Endothelial cell of umbilical vein (primary cell): ENCODE results near the gene CLIP1. TPM values are rescaled to one million over a fixed set of nuclear protein-coding genes. Genes with fewer than 3 reads are reported as not detected.

Experiments
- BruUV-seq: library from RNA; stranded (reverse); fragments of 400-500 nt; replicated peaks from 2 replicates; lab custom pipeline; 2021; lab: Mats Ljungman, UMichigan
- CTCF ChIA-PET: fragments of 300-600, 350-600 bp; sonication (Branson Sonifier 250); formaldehyde crosslinking; loops from one replicate; lab custom pipeline; 2021; ENCODE audit warnings: antibody characterized with exemption, inconsistent platforms; lab: Charles Lee
- POLR2A ChIA-PET: fragments of 300-600, 350-600 bp; sonication (Branson Sonifier 250); formaldehyde crosslinking; loops from one replicate; lab custom pipeline; 2021; ENCODE audit warnings: antibody characterized with exemption, inconsistent platforms; lab: Charles Lee
- DNase-seq: peaks from one replicate; pipeline ENCODE4 v3.0.0-alpha.2; 2011; ENCODE audit warnings: low read depth, low spot score
- FAIRE-seq: peaks from 2 replicates; lab custom pipeline; 2011; peaks lifted over from hg19 to GRCh38; lab: Jason Lieb, UNC
- H2AFZ ChIP-seq: 2 replicates; pipeline ENCODE4 v1.6.0; 2012; ENCODE audit warnings: low read depth, low read length, control low read depth, inconsistent platforms
- H3K27ac ChIP-seq: 2 replicates; pipeline ENCODE4 v1.5.1; 2011; ENCODE audit warnings: low read depth, mild to moderate bottlenecking, control low read depth, low read length, moderate library complexity; ENCODE audit not compliant: insufficient read depth
- H3K27me3 ChIP-seq, 2 experiments: 2 replicates each; pipeline versions ENCODE4 v1.6.0 to v1.6.1; 2011; ENCODE audit warnings: low read length in 2 of 2, mixed read lengths in 1 of 2; ENCODE audit not compliant: control insufficient read depth in 2 of 2, insufficient read depth in 2 of 2
- H3K36me3 ChIP-seq, 2 experiments: 2 replicates in 1 of 2; 3 replicates in 1 of 2; pipeline ENCODE4 v1.5.1; 2011; ENCODE audit warnings: low read length in 2 of 2, mild to moderate bottlenecking in 1 of 2, moderate library complexity in 1 of 2; ENCODE audit not compliant: control insufficient read depth in 2 of 2, insufficient read depth in 2 of 2; ENCODE audit errors: extremely low read depth in 1 of 2
- H3K4me1 ChIP-seq: 3 replicates; pipeline ENCODE4 v1.5.1; 2011; ENCODE audit warnings: mild to moderate bottlenecking, low read length; ENCODE audit not compliant: control insufficient read depth, insufficient read depth; ENCODE audit errors: extremely low read depth
- H3K4me2 ChIP-seq: 2 replicates; pipeline ENCODE4 v1.6.1; 2011; ENCODE audit warnings: low read length, control low read depth, mixed read lengths; ENCODE audit not compliant: insufficient read depth
- H3K4me3 ChIP-seq, 3 experiments: fragments of 200-600 bp in 1 of 3; sonication (generic), shearing (Covaris generic) in 1 of 3; replicated peaks in 1 of 3; 2 replicates each; pipeline ENCODE4 v1.5.1; 2011 to 2016; ENCODE audit warnings: control low read depth in 3 of 3, low read length in 3 of 3, mild to moderate bottlenecking in 2 of 3, inconsistent platforms in 1 of 3, low read depth in 1 of 3, moderate library complexity in 1 of 3; ENCODE audit not compliant: insufficient read depth in 1 of 3
- H3K79me2 ChIP-seq: 2 replicates; pipeline ENCODE4 v1.6.0; 2012; ENCODE audit warnings: low read length, inconsistent platforms; ENCODE audit not compliant: control insufficient read depth, insufficient read depth
- H3K9ac ChIP-seq: replicated peaks from 2 replicates; pipeline ENCODE3; 2011; ENCODE audit warnings: low read length, control low read depth; ENCODE audit not compliant: insufficient read depth; ENCODE audit errors: extremely low read depth
- H3K9me1 ChIP-seq: replicated peaks from 3 replicates; pipeline ENCODE4 v1.6.0; 2011; ENCODE audit warnings: mild to moderate bottlenecking, low read length; ENCODE audit not compliant: control insufficient read depth, insufficient read depth; ENCODE audit errors: extremely low read depth
- H3K9me3 ChIP-seq: replicated peaks from 2 replicates; pipeline ENCODE4 v1.5.1; 2012; ENCODE audit warnings: low read length, inconsistent platforms; ENCODE audit not compliant: control insufficient read depth, insufficient read depth
- H4K20me1 ChIP-seq: replicated peaks from 2 replicates; pipeline ENCODE3; 2011; ENCODE audit warnings: mild to moderate bottlenecking, low read length; ENCODE audit not compliant: control insufficient read depth, insufficient read depth; ENCODE audit errors: extremely low read depth
- EZH2 ChIP-seq: IDR thresholded peaks from 2 replicates; pipeline ENCODE4 v1.6.1; 2012; ENCODE audit warnings: borderline replicate concordance, low read depth, mild to moderate bottlenecking, moderate library complexity, low read length, inconsistent platforms; ENCODE audit not compliant: severe bottlenecking
- FOS ChIP-seq: IDR thresholded peaks from 2 replicates; pipeline ENCODE4 v1.6.1; 2011; ENCODE audit warnings: mild to moderate bottlenecking, low read length, moderate library complexity, borderline replicate concordance; ENCODE audit not compliant: insufficient read depth
- GATA2 ChIP-seq: IDR thresholded peaks from 2 replicates; pipeline ENCODE4 v1.7.0; 2011; ENCODE audit warnings: low read depth, mild to moderate bottlenecking, moderate library complexity, mixed read lengths, low read length; ENCODE audit not compliant: insufficient read length, insufficient read depth
- JUN ChIP-seq: IDR thresholded peaks from 2 replicates; pipeline ENCODE4 v1.6.1; 2011; ENCODE audit warnings: borderline replicate concordance, low read depth; ENCODE audit not compliant: insufficient read length, insufficient read depth
- MYC ChIP-seq: IDR thresholded peaks from one replicate; pipeline ENCODE4 v1.6.1; 2011; ENCODE audit warnings: mild to moderate bottlenecking, low read depth, low read length
- POLR2A ChIP-seq: IDR thresholded peaks from 2 replicates; pipeline ENCODE4 v1.6.1; 2012; ENCODE audit warnings: low read depth, mild to moderate bottlenecking, control low read depth, low read length
- POLR2AphosphoS5 ChIP-seq: IDR thresholded peaks from 2 replicates; pipeline ENCODE4 v1.6.1; 2012; ENCODE audit warnings: low read depth, mild to moderate bottlenecking, control low read depth, low read length, moderate library complexity; ENCODE audit not compliant: insufficient read depth
- dilution Hi-C: fragments of 300-500 bp; cut with MboI; formaldehyde crosslinking; loops from one replicate; pipeline ENCODE4 v1.15.0; 2019; ENCODE audit warnings: low sequenced_read_pairs; ENCODE audit not compliant: extremely low pct_ligation_motif_present
- intact Hi-C: fragments of 100-400 bp; cut with micrococcal nuclease; formaldehyde crosslinking; loops from one replicate; pipeline ENCODE4 v1.10.0; 2022
- polyA plus RNA-seq, 4 experiments: library from polyadenylated mRNA; depleted of rRNA in 3 of 4; stranded (reverse) in 3 of 4; unstranded in 1 of 4; fragments of >200 nt; gene quantifications; 2 replicates each; pipeline versions ENCODE4 v1.2.1 to v1.2.3, GENCODE V29; 2011 to 2012; ENCODE audit warnings: missing spikeins in 1 of 4
- total RNA-seq: library from RNA; stranded (reverse); gene quantifications from 2 replicates; pipeline ENCODE4 v1.2.3, GENCODE V29; 2021
- TF ChIP-seq, protein P1 (sequence below), 2 donors: IDR thresholded peaks; 1 replicate in 1 of 2; 2 replicates in 1 of 2; pipeline ENCODE4 v1.5.1; 2011; ENCODE audit warnings: low read length in 2 of 2, mild to moderate bottlenecking in 2 of 2, moderate library complexity in 2 of 2, control low read depth in 1 of 2, inconsistent platforms in 1 of 2, low read depth in 1 of 2; ENCODE audit not compliant: insufficient read depth in 1 of 2; ENCODE audit errors: extremely low read depth in 1 of 2
- TF ChIP-seq, protein P2 (sequence below): IDR thresholded peaks from 2 replicates; pipeline ENCODE4 v1.6.1; 2011; ENCODE audit not compliant: insufficient read depth, insufficient read length

CLIP1 gene
- total and polyA plus RNA-seq, 2 donors (not counting 3 experiments of a cell fraction or from before 2014, with no cell fraction given), result 56.5 to 84.3 TPM

DNA sequence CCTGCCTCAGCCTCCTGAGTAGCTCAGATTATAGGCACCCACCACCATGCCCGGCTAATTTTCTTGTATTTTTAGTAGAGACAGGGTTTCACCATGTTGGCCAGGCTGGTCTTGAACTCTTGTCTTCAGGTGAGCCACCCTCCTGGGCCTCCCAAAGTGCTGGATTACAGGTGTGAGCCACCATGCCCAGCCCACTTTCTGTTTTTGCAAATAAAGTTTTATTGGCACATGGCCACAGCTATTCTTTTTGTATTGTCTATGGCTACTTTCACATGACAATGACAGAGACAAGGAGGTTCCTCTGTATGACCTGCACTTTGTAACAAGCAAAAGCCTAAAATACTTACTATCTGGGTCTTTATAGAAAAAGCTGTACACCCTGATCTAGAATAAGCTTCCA, 176.9 kb downstream of the CLIP1 start:
- CTCF ChIA-PET, result interaction anchor here (1.3 kb wide), 1 partner anchor 33 kb away, joined by 5 read pairs; no protein-coding TSS in a partner anchor
- no peak overlapping the region for H2AFZ ChIP-seq
- no peak overlapping the region for H3K27ac ChIP-seq
- H3K4me2 ChIP-seq, result no peak overlapping the region
- no peaks in the 10 kb centered on the region for H3K27me3 ChIP-seq
- no peaks in the 10 kb centered on the region for H4K20me1 ChIP-seq
- H3K4me3 ChIP-seq, result no peak overlapping the region
- H3K36me3 ChIP-seq, result peaks cover 0 to 10% of the 10 kb centered on the region in 2 experiments
- POLR2A ChIA-PET, result no interaction called here
- intact Hi-C loops (no loop called here), dilution Hi-C loops (no loop called here)
- no peaks in the 10 kb centered on the region for H3K79me2 ChIP-seq
- BruUV-seq, result no TSS peak
- no peak for DNase-seq
- no peaks in the 10 kb centered on the region for H3K9me1 ChIP-seq
- no peaks in the 10 kb centered on the region for H3K4me1 ChIP-seq
- no peak overlapping the region for H3K9ac ChIP-seq
- no peak for FAIRE-seq
- TF ChIP-seq EZH2 (no peak), POLR2A (no peak), FOS (no peak), MYC (no peak), GATA2 (no peak), POLR2AphosphoS5 (no peak), JUN (no peak)
- TF ChIP-seq, protein P1, sequence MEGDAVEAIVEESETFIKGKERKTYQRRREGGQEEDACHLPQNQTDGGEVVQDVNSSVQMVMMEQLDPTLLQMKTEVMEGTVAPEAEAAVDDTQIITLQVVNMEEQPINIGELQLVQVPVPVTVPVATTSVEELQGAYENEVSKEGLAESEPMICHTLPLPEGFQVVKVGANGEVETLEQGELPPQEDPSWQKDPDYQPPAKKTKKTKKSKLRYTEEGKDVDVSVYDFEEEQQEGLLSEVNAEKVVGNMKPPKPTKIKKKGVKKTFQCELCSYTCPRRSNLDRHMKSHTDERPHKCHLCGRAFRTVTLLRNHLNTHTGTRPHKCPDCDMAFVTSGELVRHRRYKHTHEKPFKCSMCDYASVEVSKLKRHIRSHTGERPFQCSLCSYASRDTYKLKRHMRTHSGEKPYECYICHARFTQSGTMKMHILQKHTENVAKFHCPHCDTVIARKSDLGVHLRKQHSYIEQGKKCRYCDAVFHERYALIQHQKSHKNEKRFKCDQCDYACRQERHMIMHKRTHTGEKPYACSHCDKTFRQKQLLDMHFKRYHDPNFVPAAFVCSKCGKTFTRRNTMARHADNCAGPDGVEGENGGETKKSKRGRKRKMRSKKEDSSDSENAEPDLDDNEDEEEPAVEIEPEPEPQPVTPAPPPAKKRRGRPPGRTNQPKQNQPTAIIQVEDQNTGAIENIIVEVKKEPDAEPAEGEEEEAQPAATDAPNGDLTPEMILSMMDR (IDR thresholded peaks at IDR 0.05; ENCODE audit: extremely low read depth in 1 of 2, insufficient read depth in 1 of 2, low read depth in 1 of 2, low read length in 2 of 2), result no peak
- TF ChIP-seq, protein P2, sequence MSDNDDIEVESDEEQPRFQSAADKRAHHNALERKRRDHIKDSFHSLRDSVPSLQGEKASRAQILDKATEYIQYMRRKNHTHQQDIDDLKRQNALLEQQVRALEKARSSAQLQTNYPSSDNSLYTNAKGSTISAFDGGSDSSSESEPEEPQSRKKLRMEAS, result no peak
- H3K9me3 ChIP-seq, result no peaks in the 10 kb centered on the region
